ENCODE measurements around the gene CALHM3.
A peak's percentile ranks its signal among the peaks of the same experiment; 100 is the strongest.

CALHM3 gene

GRCh38 chr10:103449208-103450144 lies 29.6 kb downstream of the CALHM3 start:
- DNase-seq (ENCODE audit: low read depth) = no peak

DNA sequence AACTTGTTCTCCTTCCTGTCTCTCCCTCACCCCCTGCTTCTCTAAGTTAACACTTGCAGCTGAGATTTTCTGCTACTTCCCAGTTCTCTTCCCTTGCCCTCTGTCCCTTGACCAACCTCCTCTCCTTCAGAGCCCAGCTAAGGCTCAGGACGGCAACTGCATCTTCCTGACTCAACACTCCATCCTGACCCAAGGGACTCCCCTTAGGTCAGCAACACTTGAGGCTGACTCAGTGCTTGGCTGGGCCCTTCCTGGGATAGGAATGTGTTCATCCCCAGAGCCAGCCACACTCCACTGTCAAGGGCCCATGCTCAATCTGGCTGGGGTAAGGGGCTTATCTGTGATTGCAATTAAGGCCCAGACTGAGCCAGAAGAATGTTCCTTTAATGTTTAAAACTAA lies 30.3 kb downstream of the CALHM3 start:
- peak; percentile 74 for DNase-seq (ENCODE audit: low read depth)

- DNase-seq (ENCODE audit: low read depth) = no peak
Observed at GRCh38 chr10:103447187-103447586, 31.9 kb downstream of the CALHM3 start.

- no peak for DNase-seq (ENCODE audit: low read depth)
Observed at GRCh38 chr10:103445767-103446567, 33.1 kb downstream of the CALHM3 start.

DNA sequence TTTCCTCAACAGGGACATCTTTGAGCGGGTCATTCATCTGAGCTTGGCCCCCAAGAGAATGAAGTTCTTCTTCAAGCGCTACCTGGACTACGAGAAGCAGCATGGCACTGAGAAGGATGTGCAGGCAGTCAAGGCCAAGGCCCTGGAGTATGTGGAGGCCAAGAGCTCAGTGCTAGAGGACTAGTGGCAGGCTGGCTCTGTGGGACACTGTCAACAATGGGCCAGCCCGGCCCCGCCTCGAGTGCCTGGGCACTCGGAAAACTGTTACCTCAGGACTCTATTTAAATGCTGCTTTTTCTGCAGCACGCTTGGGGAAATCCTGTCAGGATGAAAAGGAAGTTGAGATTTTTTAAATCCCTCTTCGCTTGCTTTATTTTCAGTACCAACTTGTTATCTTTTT lies 33.7 kb downstream of the CALHM3 start:
- no peak for DNase-seq (ENCODE audit: low read depth)

- DNase-seq (ENCODE audit: low read depth) = no peak
Observed at GRCh38 chr10:103444478-103444877, 34.6 kb downstream of the CALHM3 start.

- DNase-seq (ENCODE audit: low read depth) = no peak
Observed at GRCh38 chr10:103443475-103444185, 35.4 kb downstream of the CALHM3 start.

- DNase-seq (ENCODE audit: low read depth) = no peak
Observed at GRCh38 chr10:103442031-103442461, 37.0 kb downstream of the CALHM3 start.

- DNase-seq (ENCODE audit: low read depth) = no peak
Observed at GRCh38 chr10:103441611-103442010, 37.4 kb downstream of the CALHM3 start.

- DNase-seq (ENCODE audit: low read depth) = no peak
Observed at GRCh38 chr10:103441206-103441605, 37.8 kb downstream of the CALHM3 start.

GRCh38 chr10:103440416-103440815 lies 38.6 kb downstream of the CALHM3 start:
- no peak for DNase-seq (ENCODE audit: low read depth)

GRCh38 chr10:103439776-103440175 lies 39.3 kb downstream of the CALHM3 start:
- no peak for DNase-seq (ENCODE audit: low read depth)

GRCh38 chr10:103433858-103434257 lies 45.2 kb downstream of the CALHM3 start:
- no peak for DNase-seq (ENCODE audit: low read depth)

DNA sequence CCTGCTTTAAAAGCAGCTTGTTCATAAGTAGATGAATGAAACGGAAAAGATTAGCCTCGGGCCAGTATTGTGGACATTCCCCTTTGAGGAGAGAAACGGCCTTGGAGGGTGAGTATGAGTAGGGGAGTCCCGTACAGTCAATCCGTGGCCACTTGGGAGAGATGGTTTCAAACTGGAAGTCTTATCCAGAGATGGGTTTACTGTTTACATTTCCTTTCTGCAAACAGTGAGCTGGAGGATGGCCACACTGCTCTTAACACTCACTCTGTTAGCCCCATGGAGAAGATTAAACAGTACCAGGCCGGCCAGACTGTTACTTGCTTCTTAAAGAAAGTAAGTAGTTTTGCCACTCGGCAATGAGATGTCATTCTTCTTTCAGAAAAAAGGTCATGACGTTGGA lies 47.1 kb downstream of the CALHM3 start:
- no peak for DNase-seq (ENCODE audit: low read depth)

DNA sequence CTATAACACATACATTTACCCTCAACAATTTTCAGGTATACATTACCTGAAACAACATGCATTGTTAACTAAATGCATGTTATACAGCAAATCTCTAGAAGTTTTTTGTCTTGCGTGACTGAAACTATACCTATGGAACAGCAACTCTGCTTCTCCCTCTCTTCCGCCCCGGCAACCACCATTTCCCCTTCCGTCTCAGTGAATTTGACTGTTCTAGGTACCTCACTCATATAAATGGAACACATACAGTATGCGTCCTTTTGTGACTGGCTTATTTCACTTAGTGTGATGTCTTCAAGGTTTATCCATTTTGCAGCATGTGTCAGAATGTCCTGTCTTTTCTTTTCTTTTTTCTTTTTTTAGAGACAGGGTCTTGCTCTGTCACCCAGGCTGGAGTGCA lies 49.4 kb downstream of the CALHM3 start:
- DNase-seq (ENCODE audit: low read depth) = no peak

- DNase-seq (ENCODE audit: low read depth) = no peak
Observed at GRCh38 chr10:103428989-103429643, 49.9 kb downstream of the CALHM3 start.

DNA sequence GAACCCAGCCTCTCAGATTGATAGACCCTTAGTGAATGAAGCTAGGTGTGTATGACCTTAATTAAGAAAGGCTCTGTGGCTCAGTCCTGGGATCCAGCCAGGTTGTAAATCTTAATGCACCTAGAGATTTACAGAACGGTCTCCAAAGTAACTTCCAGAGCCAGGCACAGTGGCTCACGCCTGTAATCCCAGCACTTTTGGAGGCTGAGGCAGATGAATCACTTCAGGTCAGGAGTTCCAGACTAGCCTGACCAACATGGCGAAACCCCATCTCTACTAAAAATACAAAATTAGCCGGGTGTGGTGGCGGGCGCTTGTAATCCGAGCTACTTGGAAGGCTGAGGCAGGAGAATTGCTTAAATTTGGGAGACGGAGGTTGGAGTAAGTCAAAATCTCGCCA lies 51.2 kb downstream of the CALHM3 start:
- DNase-seq (ENCODE audit: low read depth) = no peak

DNA sequence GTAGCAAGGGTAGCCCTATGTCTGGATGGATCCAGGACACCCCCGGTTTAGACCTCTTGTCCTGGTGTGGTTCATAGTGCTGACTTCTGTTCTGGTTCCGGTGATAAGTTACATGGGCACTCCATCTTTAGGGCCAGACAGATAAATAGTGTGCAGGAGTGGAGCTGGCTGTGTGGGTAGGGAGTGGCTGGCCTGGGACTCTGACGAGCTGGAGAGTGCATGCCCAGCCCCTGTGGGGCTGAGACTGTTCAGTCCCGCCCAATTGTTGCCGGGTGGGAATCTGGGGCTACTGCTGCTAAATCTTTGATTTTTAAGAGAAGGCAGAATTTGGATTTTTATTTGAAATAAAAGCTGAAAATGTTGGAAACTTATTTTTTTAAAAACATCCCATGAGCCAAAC lies 55.3 kb downstream of the CALHM3 start:
- DNase-seq (ENCODE audit: low read depth) = no peak

Data from fibroblast of the conjunctiva (primary cell).